Hepatocyte (in vitro differentiated cells): ENCODE results near the gene PPP2R5C.

Experiments used
- EZH2 ChIP-seq: fragments of 200-600 bp; sonication (generic); IDR thresholded peaks from 2 replicates; pipeline ENCODE4 v1.6.1; 2016; ENCODE audit warnings: antibody characterized with exemption, mild to moderate bottlenecking, borderline replicate concordance
- EZH2phosphoT487 ChIP-seq: fragments of 200-600 bp; sonication (generic); IDR thresholded peaks from one replicate; pipeline ENCODE4 v1.6.1; 2018; ENCODE audit warnings: antibody characterized with exemption, mild to moderate bottlenecking, low read depth, moderate library complexity; ENCODE audit not compliant: unreplicated experiment, severe bottlenecking
- TF ChIP-seq, protein P1 (sequence below): fragments of 200-600 bp; sonication (generic); IDR thresholded peaks from 2 replicates; pipeline ENCODE4 v1.5.1; 2016; ENCODE audit warnings: antibody characterized with exemption, mild to moderate bottlenecking; ENCODE audit not compliant: poor library complexity

DNA sequence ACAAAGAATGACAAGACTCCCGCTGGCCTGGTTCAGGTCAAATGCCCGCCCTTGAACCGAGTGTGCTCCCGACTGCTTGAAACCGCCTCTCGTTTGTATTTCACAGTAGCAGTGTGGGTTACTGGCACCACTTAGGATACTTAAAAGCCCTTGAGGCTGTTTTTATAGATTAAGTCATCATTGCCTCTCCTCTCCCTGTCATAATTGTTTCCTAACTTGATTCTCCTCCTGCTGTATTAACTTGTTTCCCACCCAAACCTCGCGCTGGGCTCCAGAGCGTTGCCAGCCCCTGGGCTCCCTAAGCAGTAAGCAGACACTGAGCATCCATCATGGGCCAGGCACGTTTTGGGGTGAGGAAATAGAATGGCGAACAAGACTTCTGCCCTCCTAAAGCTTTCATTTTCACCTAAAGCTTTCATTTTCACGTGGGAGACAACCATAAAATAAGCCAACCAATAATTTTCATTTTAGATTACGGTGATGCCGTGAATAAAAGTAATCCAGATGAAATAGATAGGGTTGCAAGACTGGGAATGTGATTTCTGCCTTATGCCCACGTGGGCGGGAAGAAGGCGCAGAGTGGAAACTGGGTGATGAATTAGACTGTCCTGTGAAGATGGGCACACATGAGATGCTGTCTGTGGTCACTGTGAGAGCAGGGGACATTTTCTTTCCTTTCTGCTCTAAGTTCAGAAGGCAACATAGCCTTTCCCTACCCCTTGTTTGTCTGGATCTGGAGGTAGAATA, 97.5 kb downstream of the PPP2R5C start:
- TF ChIP-seq, protein P1, sequence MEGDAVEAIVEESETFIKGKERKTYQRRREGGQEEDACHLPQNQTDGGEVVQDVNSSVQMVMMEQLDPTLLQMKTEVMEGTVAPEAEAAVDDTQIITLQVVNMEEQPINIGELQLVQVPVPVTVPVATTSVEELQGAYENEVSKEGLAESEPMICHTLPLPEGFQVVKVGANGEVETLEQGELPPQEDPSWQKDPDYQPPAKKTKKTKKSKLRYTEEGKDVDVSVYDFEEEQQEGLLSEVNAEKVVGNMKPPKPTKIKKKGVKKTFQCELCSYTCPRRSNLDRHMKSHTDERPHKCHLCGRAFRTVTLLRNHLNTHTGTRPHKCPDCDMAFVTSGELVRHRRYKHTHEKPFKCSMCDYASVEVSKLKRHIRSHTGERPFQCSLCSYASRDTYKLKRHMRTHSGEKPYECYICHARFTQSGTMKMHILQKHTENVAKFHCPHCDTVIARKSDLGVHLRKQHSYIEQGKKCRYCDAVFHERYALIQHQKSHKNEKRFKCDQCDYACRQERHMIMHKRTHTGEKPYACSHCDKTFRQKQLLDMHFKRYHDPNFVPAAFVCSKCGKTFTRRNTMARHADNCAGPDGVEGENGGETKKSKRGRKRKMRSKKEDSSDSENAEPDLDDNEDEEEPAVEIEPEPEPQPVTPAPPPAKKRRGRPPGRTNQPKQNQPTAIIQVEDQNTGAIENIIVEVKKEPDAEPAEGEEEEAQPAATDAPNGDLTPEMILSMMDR = no peak
- no peak for TF ChIP-seq EZH2
- no peak for TF ChIP-seq EZH2phosphoT487
